Upper lobe of left lung (tissue), 6 donors: ENCODE data around the gene CRYBB1. TPM values are rescaled to one million over a fixed set of nuclear protein-coding genes. Genes with fewer than 3 reads are reported as not detected.

Experiments
- ATAC-seq, 2 donors: fragments of 200-7000 bp; cut with Tn5 transposase; one replicate each; pipeline ENCODE4 v1.9.1; 2022; ENCODE audit warnings: mild to moderate bottlenecking in 2 of 2, moderate library complexity in 2 of 2; ENCODE audit not compliant: low FRiP score in 2 of 2
- DNase-seq, 2 donors: peaks; one replicate each; pipeline ENCODE4 v3.0.0-alpha.2; 2019 to 2020
- H3K27ac ChIP-seq, 4 donors: fragments of 200-600 bp; sonication (generic); one replicate each; pipeline ENCODE4 v1.5.1; 2016 to 2019
- H3K27me3 ChIP-seq, 4 donors: fragments of 200-600 bp; sonication (generic); one replicate each; pipeline ENCODE4 v1.5.1; 2017 to 2019
- H3K36me3 ChIP-seq, 4 donors: fragments of 200-600 bp; sonication (generic); one replicate each; pipeline ENCODE4 v1.5.1; 2016 to 2019
- H3K4me1 ChIP-seq, 4 donors: fragments of 200-600 bp; sonication (generic); one replicate each; pipeline ENCODE4 v1.5.1; 2018 to 2019
- H3K4me3 ChIP-seq, 4 donors: fragments of 200-600 bp; sonication (generic); one replicate each; pipeline ENCODE4 v1.5.1; 2017 to 2019; ENCODE audit warnings: mild to moderate bottlenecking in 2 of 4, moderate library complexity in 1 of 4
- H3K9me3 ChIP-seq, 4 donors: fragments of 200-600 bp; sonication (generic); one replicate each; pipeline ENCODE4 v1.5.1; 2018 to 2019
- EP300 ChIP-seq, 4 donors: sonication (generic); formaldehyde crosslinking; IDR thresholded peaks; one replicate each; pipeline ENCODE4 v1.5.1; 2017; ENCODE audit warnings: antibody characterized with exemption in 4 of 4, control low read depth in 2 of 4
- POLR2A ChIP-seq, 4 donors: fragments of 450-650 bp; IDR thresholded peaks; one replicate each; pipeline ENCODE4 v1.5.1; 2016 to 2017; ENCODE audit warnings: antibody characterized with exemption in 4 of 4, mild to moderate bottlenecking in 2 of 4
- POLR2AphosphoS5 ChIP-seq, 2 donors: sonication (generic); formaldehyde crosslinking; IDR thresholded peaks; one replicate each; pipeline ENCODE4 v1.5.1; 2017; ENCODE audit warnings: antibody characterized with exemption in 2 of 2
- WGBS, 2 donors: methylation state at CpG; one replicate each; pipeline ENCODE4 v1.1.5; 2017 to 2018; 5-methylcytosine and 5-hydroxymethylcytosine counted together
- total RNA-seq, 6 donors: library from RNA; depleted of rRNA in 4 of 6; stranded (reverse); fragments of >200 nt in 4 of 6; gene quantifications; one replicate each; pipeline versions ENCODE4 v1.1.0 to v1.2.1, GENCODE V29; 2016 to 2021
- TF ChIP-seq, protein P1 (sequence below), 6 experiments: fragments of 450-650 bp in 4 of 6; fragments of 200-600 bp in 2 of 6; sonication (generic) in 2 of 6; IDR thresholded peaks; one replicate each; pipeline ENCODE4 v1.5.1; 2016 to 2019; ENCODE audit warnings: antibody characterized with exemption in 6 of 6
- donor health status: DM: no; HTN: no; CAD: no; lungs with moderate emphysema.
- donor health status: DM: no; HTN: yes; CAD: no; lungs with severe emphysema.

Gene CRYBB1
- total RNA-seq, 6 donors from 2014 or later = 0.26 to 0.81 TPM; not detected in 4

DNA sequence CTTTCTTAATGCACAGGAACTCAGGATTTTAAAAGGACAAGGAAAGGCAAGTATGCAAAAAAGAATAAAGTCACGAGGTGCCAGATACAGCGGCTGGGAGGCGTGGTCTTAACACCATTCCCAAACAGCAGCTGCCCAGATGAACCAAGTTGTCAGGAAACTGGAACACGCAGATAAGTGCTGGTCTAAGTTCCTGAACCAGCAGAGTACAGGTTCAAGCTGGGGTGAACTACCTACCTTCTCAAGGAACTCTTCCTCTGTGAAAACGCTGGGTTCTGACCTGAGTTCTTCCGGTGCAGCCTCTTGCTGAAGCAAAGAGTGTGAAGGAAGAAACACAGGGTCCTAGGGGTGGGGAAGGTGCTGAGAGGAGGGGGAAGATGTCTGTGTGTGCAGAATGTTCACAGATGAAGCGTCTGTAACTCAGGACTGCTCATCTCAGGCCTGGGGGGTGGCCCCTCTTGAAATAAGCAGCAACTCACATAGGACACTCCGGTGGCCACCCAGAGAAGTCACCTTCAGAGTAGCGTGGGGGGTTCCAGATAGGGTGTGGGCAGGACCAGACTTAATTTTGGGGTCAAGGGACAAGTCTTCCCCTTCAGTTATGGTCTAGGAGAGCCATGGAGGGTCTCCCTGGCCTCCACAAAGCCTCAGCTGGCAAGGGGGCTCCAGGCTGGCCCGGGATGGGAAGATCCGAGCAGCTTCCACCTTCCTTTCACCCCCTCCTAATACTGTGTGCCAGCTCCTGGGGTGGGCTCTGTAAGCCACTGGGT lies 31.1 kb downstream of the CRYBB1 start:
- Histone ChIP-seq H3K4me3 (peak overlapping the region in 3 of 4 donors; percentile 10 to 85 (median 12)), H3K27me3 (no peaks in the 10 kb centered on the region), H3K36me3 (peaks cover 0 to 12% (median 5%) of the 10 kb centered on the region in 4 donors), H3K27ac (peak overlapping the region; percentile 44 to 98 (median 72)), H3K9me3 (no peaks in the 10 kb centered on the region), H3K4me1 (peaks cover 26 to 66% (median 32%) of the 10 kb centered on the region in 4 donors)
- DNase-seq (no peak), ATAC-seq (no peak)
- TF ChIP-seq POLR2AphosphoS5 (IDR thresholded peaks at IDR 0.05) (peak in 1 of 2 donors; percentile 47), POLR2A (IDR thresholded peaks at IDR 0.05) (no peak), EP300 (IDR thresholded peaks at IDR 0.05) (peak in 1 of 4 donors; percentile 33)
- TF ChIP-seq, protein P1, sequence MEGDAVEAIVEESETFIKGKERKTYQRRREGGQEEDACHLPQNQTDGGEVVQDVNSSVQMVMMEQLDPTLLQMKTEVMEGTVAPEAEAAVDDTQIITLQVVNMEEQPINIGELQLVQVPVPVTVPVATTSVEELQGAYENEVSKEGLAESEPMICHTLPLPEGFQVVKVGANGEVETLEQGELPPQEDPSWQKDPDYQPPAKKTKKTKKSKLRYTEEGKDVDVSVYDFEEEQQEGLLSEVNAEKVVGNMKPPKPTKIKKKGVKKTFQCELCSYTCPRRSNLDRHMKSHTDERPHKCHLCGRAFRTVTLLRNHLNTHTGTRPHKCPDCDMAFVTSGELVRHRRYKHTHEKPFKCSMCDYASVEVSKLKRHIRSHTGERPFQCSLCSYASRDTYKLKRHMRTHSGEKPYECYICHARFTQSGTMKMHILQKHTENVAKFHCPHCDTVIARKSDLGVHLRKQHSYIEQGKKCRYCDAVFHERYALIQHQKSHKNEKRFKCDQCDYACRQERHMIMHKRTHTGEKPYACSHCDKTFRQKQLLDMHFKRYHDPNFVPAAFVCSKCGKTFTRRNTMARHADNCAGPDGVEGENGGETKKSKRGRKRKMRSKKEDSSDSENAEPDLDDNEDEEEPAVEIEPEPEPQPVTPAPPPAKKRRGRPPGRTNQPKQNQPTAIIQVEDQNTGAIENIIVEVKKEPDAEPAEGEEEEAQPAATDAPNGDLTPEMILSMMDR (IDR thresholded peaks at IDR 0.05) = no peak
- WGBS, 2 donors = 56% methylated on average over 9 to 11 of the region's 11 CpGs

DNA sequence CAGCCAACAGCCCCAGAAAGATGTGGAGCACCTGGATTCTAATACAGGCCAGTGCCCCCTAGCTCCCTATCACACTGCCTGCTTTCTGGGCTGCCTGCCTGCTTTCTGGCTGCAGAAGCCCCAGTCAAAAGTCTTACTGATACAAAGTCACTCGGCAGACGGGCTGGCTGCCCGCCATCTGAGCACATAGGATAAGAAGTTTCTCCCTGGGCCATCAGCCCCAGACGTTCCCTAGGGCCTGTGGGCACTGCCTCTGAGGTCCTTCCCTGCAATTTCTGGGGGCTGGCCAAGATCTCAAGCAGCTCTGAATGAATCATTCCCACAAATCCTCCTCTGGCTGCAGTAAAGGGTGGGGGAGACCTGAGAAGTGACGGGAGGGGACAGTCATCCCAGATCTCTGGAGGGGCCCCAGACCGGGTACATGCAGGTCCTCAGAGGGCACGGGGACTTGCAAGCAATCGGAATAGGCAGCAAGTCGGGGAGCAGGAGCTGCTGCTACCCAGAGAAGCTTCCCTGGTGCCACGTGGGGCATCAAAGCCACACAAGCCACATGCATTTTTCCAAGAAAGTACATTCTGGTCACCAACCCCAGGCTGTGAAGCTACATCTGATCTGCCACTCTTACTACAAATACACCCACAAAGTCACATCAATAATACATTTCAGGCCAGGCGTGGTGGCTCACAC lies 32.6 kb downstream of the CRYBB1 start:
- DNase-seq (peak in 1 of 2 donors; percentile 69), ATAC-seq (peak in 1 of 2 donors; percentile 9)
- Histone ChIP-seq H3K27ac (peak overlapping the region in 3 of 4 donors; percentile 16 to 98 (median 58)), H3K27me3 (no peaks in the 10 kb centered on the region), H3K4me3 (peak overlapping the region in 2 of 4 donors; percentile 8 to 12), H3K4me1 (peaks cover 25 to 56% (median 28%) of the 10 kb centered on the region in 4 donors), H3K36me3 (peaks cover 0 to 15% (median 6%) of the 10 kb centered on the region in 4 donors), H3K9me3 (no peaks in the 10 kb centered on the region)
- 38 to 53% methylated on average over 7 to 11 of the region's 11 CpGs for WGBS, 2 donors
- peak in 1 of 4 donors; percentile 22 for TF ChIP-seq EP300 (IDR thresholded peaks at IDR 0.05)
- TF ChIP-seq, protein P1 (IDR thresholded peaks at IDR 0.05) = no peak

DNA sequence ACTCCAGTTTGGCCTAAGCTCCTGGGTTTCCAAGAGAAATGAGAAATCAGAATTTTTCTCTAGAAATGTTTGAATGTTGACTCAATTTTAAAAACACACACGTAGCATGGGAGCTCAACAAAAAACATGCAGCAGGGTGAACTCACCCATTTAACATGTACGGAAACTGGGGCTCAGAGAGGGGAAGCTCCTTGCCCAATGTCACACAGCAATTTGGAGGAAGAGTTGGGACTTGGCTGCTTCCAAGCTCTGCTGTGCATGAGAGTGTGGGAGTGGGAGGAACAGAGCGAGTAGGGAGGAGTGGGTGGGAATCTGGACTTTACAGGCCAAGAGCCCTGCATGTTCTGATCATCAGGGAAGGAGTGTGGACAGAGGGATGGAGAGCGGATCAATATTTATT lies 33.8 kb downstream of the CRYBB1 start:
- H3K27me3 ChIP-seq = no peaks in the 10 kb centered on the region
- peak overlapping the region in 1 of 4 donors; percentile 58 for H3K27ac ChIP-seq
- ATAC-seq = no peak
- no peak for TF ChIP-seq POLR2AphosphoS5 (IDR thresholded peaks at IDR 0.05)
- TF ChIP-seq POLR2A (IDR thresholded peaks at IDR 0.05) = no peak
- no peak for TF ChIP-seq EP300 (IDR thresholded peaks at IDR 0.05)
- TF ChIP-seq, protein P1 (IDR thresholded peaks at IDR 0.05) = no peak
- no peaks in the 10 kb centered on the region for H3K9me3 ChIP-seq
- no peak for DNase-seq
- peaks cover 37 to 66% (median 38%) of the 10 kb centered on the region in 4 donors for H3K4me1 ChIP-seq
- H3K4me3 ChIP-seq = no peak overlapping the region
- WGBS, 2 donors = 72 to 73% methylated on average over 4 of the region's 4 CpGs
- H3K36me3 ChIP-seq = peaks cover 0 to 15% (median 6%) of the 10 kb centered on the region in 4 donors

DNA sequence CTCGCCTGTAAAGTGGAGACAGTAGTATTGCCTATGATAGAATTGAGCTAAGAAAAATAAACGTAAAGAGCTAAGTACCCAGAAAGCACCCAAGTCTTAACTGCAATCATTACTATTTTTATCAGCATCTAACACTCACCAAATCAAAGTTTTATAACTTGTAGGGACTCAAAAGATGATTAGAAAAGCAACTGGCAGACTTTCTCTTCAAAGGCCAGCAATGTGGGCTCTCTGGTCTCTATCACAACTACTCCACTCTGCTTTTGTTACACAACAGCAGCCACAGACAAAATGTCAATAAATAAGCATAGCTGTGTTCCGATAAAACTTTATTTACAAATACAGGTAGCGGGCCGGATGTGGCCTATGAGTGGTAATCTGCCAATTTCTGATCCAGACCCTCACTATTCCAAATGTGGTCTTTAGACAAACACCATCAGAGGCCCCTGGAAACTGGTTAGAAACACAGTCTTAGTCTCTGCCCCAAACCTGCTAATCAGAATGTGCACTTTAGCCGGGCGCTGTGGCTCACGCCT lies 36.1 kb downstream of the CRYBB1 start:
- no peak for TF ChIP-seq POLR2A (IDR thresholded peaks at IDR 0.05)
- TF ChIP-seq, protein P1 (IDR thresholded peaks at IDR 0.05) = no peak
- TF ChIP-seq POLR2AphosphoS5 (IDR thresholded peaks at IDR 0.05) = no peak
- TF ChIP-seq EP300 (IDR thresholded peaks at IDR 0.05) = no peak
- ATAC-seq (no peak), DNase-seq (no peak)
- H3K4me3 ChIP-seq = no peak overlapping the region
- no peaks in the 10 kb centered on the region for H3K27me3 ChIP-seq
- H3K36me3 ChIP-seq = peaks cover 0 to 15% (median 6%) of the 10 kb centered on the region in 4 donors
- 91 to 96% methylated on average over 8 of the region's 8 CpGs for WGBS, 2 donors
- peak overlapping the region in 1 of 4 donors; percentile 22 for H3K27ac ChIP-seq
- H3K9me3 ChIP-seq = no peaks in the 10 kb centered on the region
- H3K4me1 ChIP-seq = peaks cover 32 to 58% (median 36%) of the 10 kb centered on the region in 4 donors
